Ovary (tissue), 3 donors: ENCODE measurements around the gene FNDC8.

Source experiments
- POLR2A ChIP-seq: fragments of 450-650 bp; IDR thresholded peaks from one replicate; pipeline ENCODE4 v1.6.1; 2017; ENCODE audit warnings: antibody characterized with exemption, mild to moderate bottlenecking, moderate library complexity
- TF ChIP-seq, protein P1 (sequence below), 3 donors: fragments of 450-650 bp in 2 of 3; fragments of 200-600 bp in 1 of 3; IDR thresholded peaks; one replicate each; pipeline versions ENCODE4 v1.5.1 to v1.8.0; 2016 to 2022; ENCODE audit warnings: antibody characterized with exemption in 3 of 3, mild to moderate bottlenecking in 1 of 3
- donor health status: DM: no; HTN: no; CAD: no.

DNA sequence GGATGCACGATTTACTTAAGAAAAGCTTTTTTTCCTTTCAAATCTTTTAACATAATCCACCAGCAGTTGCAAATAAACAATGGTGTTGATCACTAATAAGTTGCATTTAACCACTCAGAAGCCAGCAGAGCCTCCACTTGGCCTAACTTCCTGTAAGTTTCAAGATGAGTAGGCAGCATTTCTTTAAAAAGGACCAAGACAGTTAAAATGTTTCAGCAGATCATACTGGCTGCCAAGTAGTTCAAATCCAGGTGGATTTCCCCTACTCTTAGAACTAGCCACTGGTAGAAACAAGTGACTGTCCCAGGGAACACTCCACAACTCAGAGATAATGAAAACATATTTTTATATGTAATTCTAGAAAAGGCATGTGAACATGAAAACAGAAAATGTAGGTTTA, 40.9 kb upstream of the FNDC8 start:
- TF ChIP-seq, protein P1, sequence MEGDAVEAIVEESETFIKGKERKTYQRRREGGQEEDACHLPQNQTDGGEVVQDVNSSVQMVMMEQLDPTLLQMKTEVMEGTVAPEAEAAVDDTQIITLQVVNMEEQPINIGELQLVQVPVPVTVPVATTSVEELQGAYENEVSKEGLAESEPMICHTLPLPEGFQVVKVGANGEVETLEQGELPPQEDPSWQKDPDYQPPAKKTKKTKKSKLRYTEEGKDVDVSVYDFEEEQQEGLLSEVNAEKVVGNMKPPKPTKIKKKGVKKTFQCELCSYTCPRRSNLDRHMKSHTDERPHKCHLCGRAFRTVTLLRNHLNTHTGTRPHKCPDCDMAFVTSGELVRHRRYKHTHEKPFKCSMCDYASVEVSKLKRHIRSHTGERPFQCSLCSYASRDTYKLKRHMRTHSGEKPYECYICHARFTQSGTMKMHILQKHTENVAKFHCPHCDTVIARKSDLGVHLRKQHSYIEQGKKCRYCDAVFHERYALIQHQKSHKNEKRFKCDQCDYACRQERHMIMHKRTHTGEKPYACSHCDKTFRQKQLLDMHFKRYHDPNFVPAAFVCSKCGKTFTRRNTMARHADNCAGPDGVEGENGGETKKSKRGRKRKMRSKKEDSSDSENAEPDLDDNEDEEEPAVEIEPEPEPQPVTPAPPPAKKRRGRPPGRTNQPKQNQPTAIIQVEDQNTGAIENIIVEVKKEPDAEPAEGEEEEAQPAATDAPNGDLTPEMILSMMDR (IDR thresholded peaks at IDR 0.05), result no peak
- no peak for TF ChIP-seq POLR2A
